HUES48 (cell line): ENCODE measurements around the gene CELSR2.

Experiments used
- H3K27ac ChIP-seq: one replicate; pipeline ENCODE4 v1.7.0; 2013; ENCODE audit warnings: low read depth, low read length, inconsistent platforms
- H3K27me3 ChIP-seq: 2 replicates; pipeline ENCODE4 v1.6.1; 2013; ENCODE audit warnings: mild to moderate bottlenecking, low read length; ENCODE audit not compliant: control insufficient read depth, insufficient read depth
- H3K36me3 ChIP-seq: 2 replicates; pipeline ENCODE4 v1.6.1; 2013; ENCODE audit warnings: low read length; ENCODE audit not compliant: control insufficient read depth, insufficient read depth
- H3K4me1 ChIP-seq: 2 replicates; pipeline ENCODE4 v1.6.1; 2013; ENCODE audit warnings: mild to moderate bottlenecking, low read length; ENCODE audit not compliant: control insufficient read depth, insufficient read depth
- H3K4me3 ChIP-seq: 2 replicates; pipeline ENCODE4 v1.5.1; 2013; ENCODE audit warnings: mild to moderate bottlenecking, low read depth, low read length
- H3K9ac ChIP-seq: 2 replicates; pipeline ENCODE4 v1.6.1; 2013; ENCODE audit warnings: mild to moderate bottlenecking, low read depth, low read length, moderate library complexity
- H3K9me3 ChIP-seq: 2 replicates; pipeline ENCODE4 v1.6.1; 2013; ENCODE audit warnings: low read length; ENCODE audit not compliant: control insufficient read depth, insufficient read depth

CELSR2 gene

GRCh38 chr1:109252893-109253802 is 3.8 kb downstream of the CELSR2 start:
- no peak overlapping the region for H3K4me3 ChIP-seq
- no peak overlapping the region for H3K27ac ChIP-seq
- peaks cover 15% of the 10 kb centered on the region; the same call in 1 of the 2 replicates for H3K36me3 ChIP-seq
- peaks cover 25% of the 10 kb centered on the region; the same call in 1 of the 2 replicates for H3K4me1 ChIP-seq
- peaks cover 17% of the 10 kb centered on the region; the same call in 1 of the 2 replicates for H3K27me3 ChIP-seq
- no peak overlapping the region for H3K9ac ChIP-seq
- no peaks in the 10 kb centered on the region for H3K9me3 ChIP-seq

DNA sequence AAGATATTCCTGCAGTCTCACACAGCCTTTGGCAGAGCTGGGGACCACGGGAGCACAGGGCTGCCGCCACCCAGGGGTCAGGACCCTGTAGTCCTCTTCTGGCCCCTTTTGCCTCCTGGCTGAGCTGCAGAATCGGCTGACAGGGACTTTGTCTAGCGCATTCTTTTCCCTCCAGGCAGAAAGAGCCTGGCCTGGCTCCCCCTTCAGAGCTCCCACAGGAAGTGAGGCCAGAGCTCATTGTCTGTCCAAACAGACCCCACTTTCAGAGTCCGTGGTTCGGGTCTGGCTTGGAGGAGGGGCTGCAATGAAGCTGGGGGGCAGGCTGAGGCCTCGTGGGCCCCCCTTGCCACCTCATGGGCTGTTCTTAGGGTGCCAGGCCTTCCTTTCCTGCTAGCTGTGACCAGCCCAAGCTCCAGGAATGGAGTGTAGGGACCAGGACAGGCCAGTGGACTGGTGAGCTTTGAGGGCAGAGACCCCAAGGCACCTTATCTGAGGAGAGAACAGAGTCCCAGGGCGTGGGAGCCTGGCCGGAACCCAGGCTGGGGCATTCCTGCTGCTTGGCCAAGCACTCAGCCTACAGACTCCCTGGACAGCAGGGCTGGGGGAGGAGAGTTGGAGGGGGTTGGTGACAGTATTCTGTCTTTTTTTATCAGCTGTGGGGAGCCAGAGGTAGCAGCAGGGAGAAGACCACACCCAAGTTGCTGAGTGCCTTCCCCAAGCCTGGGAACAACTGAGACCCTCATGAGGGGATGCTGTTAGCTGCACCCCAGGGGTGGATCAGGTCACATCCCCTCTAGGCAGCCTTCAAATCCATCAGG is 4.7 kb downstream of the CELSR2 start:
- peaks cover 11% of the 10 kb centered on the region; the same call in 1 of the 2 replicates for H3K27me3 ChIP-seq
- no peak overlapping the region for H3K4me3 ChIP-seq
- H3K9ac ChIP-seq = no peak overlapping the region
- H3K4me1 ChIP-seq = peaks cover 21% of the 10 kb centered on the region; the same call in 1 of the 2 replicates
- H3K9me3 ChIP-seq = no peaks in the 10 kb centered on the region
- H3K36me3 ChIP-seq = peaks cover 17% of the 10 kb centered on the region; the same call in 1 of the 2 replicates
- peak overlapping the region; percentile 39 for H3K27ac ChIP-seq

DNA sequence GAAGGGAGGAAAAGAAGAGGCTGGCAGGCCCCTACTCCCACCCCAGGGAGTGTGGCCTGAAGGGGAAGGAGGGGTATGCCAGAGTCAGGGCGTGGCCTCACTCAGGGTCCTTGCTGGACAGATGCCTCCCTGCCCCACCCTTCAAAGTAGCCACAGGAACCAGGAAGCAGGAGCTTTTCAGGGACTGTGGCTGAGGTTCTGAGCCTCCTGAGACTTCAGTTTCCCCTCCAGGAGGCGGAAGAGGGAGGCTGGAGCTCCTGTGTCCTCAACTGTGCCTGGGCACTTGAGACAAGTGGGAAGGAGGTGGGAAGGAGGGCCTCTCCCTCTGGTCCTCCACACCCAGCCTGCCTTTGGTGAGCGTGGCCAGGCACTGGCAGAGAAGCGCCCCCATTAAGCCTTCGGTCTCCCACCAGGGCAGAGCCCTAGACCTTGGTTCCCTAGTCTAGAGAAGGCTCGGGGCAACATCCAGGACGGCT is 5.3 kb downstream of the CELSR2 start:
- Histone ChIP-seq H3K4me1 (peaks cover 19% of the 10 kb centered on the region), H3K9ac (no peak overlapping the region), H3K36me3 (peaks cover 21% of the 10 kb centered on the region; the same call in 1 of the 2 replicates), H3K27me3 (peaks cover 11% of the 10 kb centered on the region; the same call in 1 of the 2 replicates), H3K27ac (peak overlapping the region; percentile 39), H3K4me3 (no peak overlapping the region), H3K9me3 (no peaks in the 10 kb centered on the region)

GRCh38 chr1:109255097-109255651 is 5.8 kb downstream of the CELSR2 start:
- Histone ChIP-seq H3K4me3 (no peak overlapping the region), H3K36me3 (peaks cover 21% of the 10 kb centered on the region; the same call in 1 of the 2 replicates), H3K27me3 (peaks cover 8% of the 10 kb centered on the region; the same call in 1 of the 2 replicates), H3K27ac (peak overlapping the region; percentile 26), H3K4me1 (peaks cover 22% of the 10 kb centered on the region), H3K9ac (no peak overlapping the region), H3K9me3 (no peaks in the 10 kb centered on the region)

DNA sequence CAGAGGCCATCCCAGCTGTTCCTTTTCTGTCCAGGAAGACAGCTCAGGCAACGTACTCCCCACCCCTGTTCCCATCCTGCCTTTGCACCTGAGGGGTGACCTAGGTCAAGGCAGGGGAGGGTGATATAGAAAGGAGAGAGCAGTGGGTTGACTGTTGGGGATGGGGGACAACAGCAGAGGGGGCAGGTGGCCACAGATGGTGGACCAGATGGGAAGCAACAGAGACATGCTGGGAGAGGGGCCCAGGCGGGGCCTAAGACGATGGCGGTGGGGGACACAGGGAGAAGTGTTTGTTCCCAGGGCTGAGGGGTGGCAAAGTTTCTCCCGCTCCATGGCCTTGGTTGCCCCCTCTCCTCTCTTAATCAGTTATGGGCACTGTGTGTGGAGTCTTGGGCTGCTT is 6.3 kb downstream of the CELSR2 start:
- H3K9me3 ChIP-seq = no peaks in the 10 kb centered on the region
- H3K4me1 ChIP-seq = peaks cover 25% of the 10 kb centered on the region
- peaks cover 21% of the 10 kb centered on the region; the same call in 1 of the 2 replicates for H3K36me3 ChIP-seq
- peaks cover 3% of the 10 kb centered on the region; the same call in 1 of the 2 replicates for H3K27me3 ChIP-seq
- H3K9ac ChIP-seq = no peak overlapping the region
- H3K4me3 ChIP-seq = no peak overlapping the region
- peak overlapping the region; percentile 26 for H3K27ac ChIP-seq

DNA sequence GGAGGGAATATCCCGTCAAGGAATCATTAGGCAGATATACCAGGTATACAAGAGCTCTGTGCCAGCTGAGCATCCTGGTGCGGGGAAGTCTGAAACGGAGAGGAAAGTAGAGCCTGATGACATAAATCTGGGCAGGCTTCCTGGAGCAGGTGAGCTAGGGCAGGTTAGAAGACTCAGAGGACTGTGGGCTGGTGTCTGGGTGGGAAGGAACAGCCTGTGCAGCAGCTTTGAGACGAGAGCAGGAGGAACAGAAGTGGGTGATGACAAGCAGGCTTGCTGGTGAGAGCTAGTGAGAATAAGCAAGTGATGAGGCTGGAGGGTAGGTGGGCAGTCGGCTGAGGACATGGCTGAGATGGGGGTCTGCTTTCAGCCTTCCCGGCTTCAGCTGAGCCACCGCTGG is 6.7 kb downstream of the CELSR2 start:
- Histone ChIP-seq H3K4me3 (no peak overlapping the region), H3K27me3 (no peaks in the 10 kb centered on the region), H3K36me3 (peaks cover 24% of the 10 kb centered on the region), H3K9ac (no peak overlapping the region), H3K4me1 (peaks cover 25% of the 10 kb centered on the region), H3K9me3 (no peaks in the 10 kb centered on the region), H3K27ac (no peak overlapping the region)

- Histone ChIP-seq H3K36me3 (peaks cover 23% of the 10 kb centered on the region), H3K4me1 (peaks cover 25% of the 10 kb centered on the region), H3K9ac (no peak overlapping the region), H3K27me3 (no peaks in the 10 kb centered on the region), H3K9me3 (no peaks in the 10 kb centered on the region), H3K4me3 (no peak overlapping the region), H3K27ac (no peak overlapping the region)
These were observed 7.8 kb downstream of the CELSR2 start for GRCh38 chr1:109256971-109257681.

- H3K4me3 ChIP-seq = no peak overlapping the region
- peaks cover 25% of the 10 kb centered on the region for H3K4me1 ChIP-seq
- no peak overlapping the region for H3K9ac ChIP-seq
- H3K27ac ChIP-seq = no peak overlapping the region
- peaks cover 18% of the 10 kb centered on the region for H3K36me3 ChIP-seq
- no peaks in the 10 kb centered on the region for H3K9me3 ChIP-seq
- no peaks in the 10 kb centered on the region for H3K27me3 ChIP-seq
These were observed 8.5 kb downstream of the CELSR2 start for GRCh38 chr1:109257682-109258421.

DNA sequence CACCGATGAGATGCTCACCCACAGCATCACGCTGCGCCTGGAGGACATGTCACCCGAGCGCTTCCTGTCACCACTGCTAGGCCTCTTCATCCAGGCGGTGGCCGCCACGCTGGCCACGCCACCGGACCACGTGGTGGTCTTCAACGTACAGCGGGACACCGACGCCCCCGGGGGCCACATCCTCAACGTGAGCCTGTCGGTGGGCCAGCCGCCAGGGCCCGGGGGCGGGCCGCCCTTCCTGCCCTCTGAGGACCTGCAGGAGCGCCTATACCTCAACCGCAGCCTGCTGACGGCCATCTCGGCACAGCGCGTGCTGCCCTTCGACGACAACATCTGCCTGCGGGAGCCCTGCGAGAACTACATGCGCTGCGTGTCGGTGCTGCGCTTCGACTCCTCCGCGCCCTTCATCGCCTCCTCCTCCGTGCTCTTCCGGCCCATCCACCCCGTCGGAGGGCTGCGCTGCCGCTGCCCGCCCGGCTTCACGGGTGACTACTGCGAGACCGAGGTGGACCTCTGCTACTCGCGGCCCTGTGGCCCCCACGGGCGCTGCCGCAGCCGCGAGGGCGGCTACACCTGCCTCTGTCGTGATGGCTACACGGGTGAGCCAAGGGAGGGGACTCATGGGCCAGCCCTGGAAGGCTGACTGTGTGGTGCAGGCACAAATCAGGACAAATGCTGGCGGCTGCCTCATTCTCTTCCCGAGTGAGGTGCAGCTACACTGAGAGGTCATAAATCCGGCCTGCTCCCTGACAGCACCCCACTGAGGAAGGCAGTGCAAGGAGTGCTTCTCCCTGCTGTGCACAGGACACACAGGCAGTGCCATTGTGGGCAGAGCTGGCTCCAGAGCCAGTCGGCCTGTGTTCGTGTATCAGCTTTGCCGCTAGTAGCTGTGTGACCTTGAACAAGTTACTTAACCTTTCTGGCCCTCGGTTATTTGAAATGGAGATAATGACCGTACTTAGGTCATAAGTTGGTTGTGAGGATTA is 9.4 kb downstream of the CELSR2 start:
- Histone ChIP-seq H3K27me3 (no peaks in the 10 kb centered on the region), H3K9me3 (no peaks in the 10 kb centered on the region), H3K27ac (no peak overlapping the region), H3K9ac (no peak overlapping the region), H3K4me3 (no peak overlapping the region), H3K4me1 (peaks cover 25% of the 10 kb centered on the region), H3K36me3 (peaks cover 18% of the 10 kb centered on the region)
